ENCODE measurements around the gene SKIDA1. TPM values are rescaled to one million over a fixed set of nuclear protein-coding genes. Genes with fewer than 3 reads are reported as not detected.

The SKIDA1 gene
- total and polyA plus RNA-seq, 3 donors from 2014 or later = 4.7 to 6.9 (median 6.6) TPM

DNA sequence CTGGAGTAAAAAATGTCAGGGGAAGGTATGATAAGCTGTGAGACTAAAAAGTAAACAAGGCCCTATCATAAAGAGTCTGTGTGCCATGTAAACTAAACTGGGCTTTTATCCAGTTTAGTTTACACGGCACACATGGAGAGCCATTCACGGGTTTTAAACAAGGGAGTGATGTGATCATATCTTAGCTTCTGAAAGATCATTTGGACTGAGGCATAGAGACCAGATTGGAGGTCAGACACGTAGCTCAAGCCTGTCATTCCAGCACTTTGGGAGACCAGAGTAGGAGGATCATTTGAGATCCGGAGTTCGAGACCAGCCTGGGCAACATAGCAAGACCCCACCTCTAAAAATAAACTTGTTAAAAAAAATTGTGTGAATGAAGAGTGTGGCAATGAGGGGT is 50.1 kb downstream of the SKIDA1 start:
- H3K4me1 ChIP-seq = no peaks in the 10 kb centered on the region
- H3K27ac ChIP-seq = no peak overlapping the region
- no peak for DNase-seq
- no peaks in the 10 kb centered on the region for H3K9me3 ChIP-seq
- TF ChIP-seq POLR2A (IDR thresholded peaks at IDR 0.05) = no peak
- TF ChIP-seq, protein P1, sequence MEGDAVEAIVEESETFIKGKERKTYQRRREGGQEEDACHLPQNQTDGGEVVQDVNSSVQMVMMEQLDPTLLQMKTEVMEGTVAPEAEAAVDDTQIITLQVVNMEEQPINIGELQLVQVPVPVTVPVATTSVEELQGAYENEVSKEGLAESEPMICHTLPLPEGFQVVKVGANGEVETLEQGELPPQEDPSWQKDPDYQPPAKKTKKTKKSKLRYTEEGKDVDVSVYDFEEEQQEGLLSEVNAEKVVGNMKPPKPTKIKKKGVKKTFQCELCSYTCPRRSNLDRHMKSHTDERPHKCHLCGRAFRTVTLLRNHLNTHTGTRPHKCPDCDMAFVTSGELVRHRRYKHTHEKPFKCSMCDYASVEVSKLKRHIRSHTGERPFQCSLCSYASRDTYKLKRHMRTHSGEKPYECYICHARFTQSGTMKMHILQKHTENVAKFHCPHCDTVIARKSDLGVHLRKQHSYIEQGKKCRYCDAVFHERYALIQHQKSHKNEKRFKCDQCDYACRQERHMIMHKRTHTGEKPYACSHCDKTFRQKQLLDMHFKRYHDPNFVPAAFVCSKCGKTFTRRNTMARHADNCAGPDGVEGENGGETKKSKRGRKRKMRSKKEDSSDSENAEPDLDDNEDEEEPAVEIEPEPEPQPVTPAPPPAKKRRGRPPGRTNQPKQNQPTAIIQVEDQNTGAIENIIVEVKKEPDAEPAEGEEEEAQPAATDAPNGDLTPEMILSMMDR (IDR thresholded peaks at IDR 0.05) = no peak
- WGBS, 2 donors = 69 to 94% methylated on average over 5 of the region's 5 CpGs
- H3K27me3 ChIP-seq = no peaks in the 10 kb centered on the region
- intact Hi-C loops (cut with DNase I; ENCODE audit: low total_unique reads) = no loop called here
- H3K4me3 ChIP-seq = no peak overlapping the region
- H3K36me3 ChIP-seq (ENCODE audit: low read depth, missing control alignments) = no peaks in the 10 kb centered on the region

DNA sequence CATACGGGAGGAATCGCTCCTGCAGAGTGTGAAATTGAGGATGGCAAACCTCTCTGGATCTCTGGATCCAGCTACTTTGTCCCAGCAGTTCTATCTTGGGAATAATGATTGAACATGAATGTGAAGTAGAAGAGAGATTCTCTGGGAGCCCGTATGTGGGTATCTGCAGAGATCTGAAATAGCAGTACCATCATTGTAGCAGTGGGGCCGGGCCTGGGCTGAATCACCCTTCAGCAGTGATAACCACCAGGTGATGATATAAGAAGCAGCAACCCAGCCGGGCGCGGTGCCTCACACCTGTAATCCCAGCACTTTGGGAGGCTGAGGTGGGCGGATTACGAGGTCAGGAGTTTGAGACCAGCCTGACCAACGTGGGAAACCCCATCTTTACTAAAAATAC is 51.9 kb downstream of the SKIDA1 start:
- DNase-seq = no peak
- H3K4me3 ChIP-seq = no peak overlapping the region
- intact Hi-C loops (cut with DNase I; ENCODE audit: low total_unique reads) = no loop called here
- no peak for TF ChIP-seq POLR2A (IDR thresholded peaks at IDR 0.05)
- TF ChIP-seq, protein P1 (IDR thresholded peaks at IDR 0.05) = no peak
- H3K9me3 ChIP-seq = no peaks in the 10 kb centered on the region
- H3K27ac ChIP-seq = no peak overlapping the region
- H3K27me3 ChIP-seq = no peaks in the 10 kb centered on the region
- no peaks in the 10 kb centered on the region for H3K4me1 ChIP-seq
- 85 to 88% methylated on average over 10 of the region's 10 CpGs for WGBS, 2 donors
- no peaks in the 10 kb centered on the region for H3K36me3 ChIP-seq (ENCODE audit: low read depth, missing control alignments)

DNA sequence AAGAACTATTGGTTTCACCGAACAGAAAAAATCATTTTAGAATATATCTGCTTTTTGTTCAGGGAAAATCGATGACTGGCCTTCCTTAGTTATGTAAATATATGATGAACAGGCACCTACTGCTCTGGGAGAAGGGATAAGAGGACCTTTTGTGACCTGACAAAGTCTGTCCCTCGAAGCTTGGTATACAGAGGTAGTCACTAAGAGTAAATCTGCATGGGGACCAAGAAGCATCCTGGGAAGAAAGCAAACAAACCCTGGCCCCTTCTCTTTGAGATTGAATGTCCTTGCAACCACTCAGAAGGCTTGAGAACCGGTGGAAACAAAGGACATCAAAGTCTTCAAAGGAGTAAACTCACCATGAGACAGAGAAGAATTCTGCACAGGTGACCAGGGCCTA is 52.3 kb downstream of the SKIDA1 start:
- Histone ChIP-seq H3K4me3 (no peak overlapping the region), H3K9me3 (no peaks in the 10 kb centered on the region), H3K27ac (no peak overlapping the region), H3K4me1 (no peaks in the 10 kb centered on the region), H3K36me3 (ENCODE audit: low read depth, missing control alignments) (no peaks in the 10 kb centered on the region), H3K27me3 (no peaks in the 10 kb centered on the region)
- WGBS, 2 donors = 62 to 78% methylated on average over 4 of the region's 4 CpGs
- no peak for TF ChIP-seq POLR2A (IDR thresholded peaks at IDR 0.05)
- TF ChIP-seq, protein P1 (IDR thresholded peaks at IDR 0.05) = no peak
- intact Hi-C loops (cut with DNase I; ENCODE audit: low total_unique reads) = no loop called here
- no peak for DNase-seq

DNA sequence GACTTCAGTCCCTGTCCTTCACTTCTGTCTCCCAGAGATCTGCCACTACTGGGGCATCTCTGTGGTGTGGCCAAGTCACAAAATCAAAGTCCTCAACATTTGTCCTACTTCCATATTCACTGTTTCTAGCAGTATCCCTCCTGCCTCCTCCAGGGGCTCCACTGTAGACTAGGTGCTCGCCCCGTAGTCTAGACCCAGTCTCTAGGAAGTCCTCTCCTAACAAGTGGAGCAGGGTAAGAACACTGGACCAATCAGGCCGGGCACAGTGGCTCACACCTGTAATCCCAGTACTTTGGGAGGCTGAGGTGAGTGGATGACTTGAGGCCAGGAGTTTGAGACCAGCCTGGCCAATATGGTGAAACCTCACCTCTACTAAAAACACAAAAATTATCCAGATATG is 57.4 kb downstream of the SKIDA1 start:
- intact Hi-C loops (cut with DNase I; ENCODE audit: low total_unique reads) = no loop called here
- Histone ChIP-seq H3K9me3 (no peaks in the 10 kb centered on the region), H3K36me3 (ENCODE audit: low read depth, missing control alignments) (no peaks in the 10 kb centered on the region), H3K4me3 (no peak overlapping the region), H3K4me1 (no peaks in the 10 kb centered on the region), H3K27me3 (no peaks in the 10 kb centered on the region), H3K27ac (no peak overlapping the region)
- 97 to 98% methylated on average over 3 of the region's 3 CpGs for WGBS, 2 donors
- no peak for DNase-seq
- TF ChIP-seq POLR2A (IDR thresholded peaks at IDR 0.05) = no peak
- TF ChIP-seq, protein P1 (IDR thresholded peaks at IDR 0.05) = no peak

DNA sequence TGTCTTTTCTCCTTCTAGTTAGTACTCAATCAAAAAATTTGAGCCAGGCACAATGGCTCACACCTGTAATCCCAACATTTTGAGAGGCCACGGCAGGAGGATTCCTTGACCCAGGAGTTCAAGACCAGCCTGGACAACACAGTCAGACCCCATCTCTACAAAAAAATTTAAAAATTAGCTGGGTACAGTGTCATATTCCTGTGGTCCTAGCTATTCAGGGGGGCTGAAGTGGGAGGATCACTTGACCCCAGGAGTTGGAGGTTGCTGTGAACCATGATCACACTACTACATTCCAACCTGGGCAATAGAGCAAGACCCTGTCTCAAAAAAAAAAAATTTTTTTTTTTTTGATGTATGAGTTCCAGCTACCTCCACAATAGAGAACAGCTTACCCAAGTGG is 57.8 kb downstream of the SKIDA1 start:
- H3K36me3 ChIP-seq (ENCODE audit: low read depth, missing control alignments) = no peaks in the 10 kb centered on the region
- H3K4me1 ChIP-seq = no peaks in the 10 kb centered on the region
- TF ChIP-seq, protein P1 (IDR thresholded peaks at IDR 0.05) = no peak
- no peak for TF ChIP-seq POLR2A (IDR thresholded peaks at IDR 0.05)
- H3K27me3 ChIP-seq = no peaks in the 10 kb centered on the region
- no peaks in the 10 kb centered on the region for H3K9me3 ChIP-seq
- no peak overlapping the region for H3K4me3 ChIP-seq
- intact Hi-C loops (cut with DNase I; ENCODE audit: low total_unique reads) = no loop called here
- no peak overlapping the region for H3K27ac ChIP-seq
- 89 to 92% methylated on average over 1 of the region's 1 CpG for WGBS, 2 donors
- no peak for DNase-seq
